IMR-90 (cell line): ENCODE measurements around the gene UST. TPM values are rescaled to one million over a fixed set of nuclear protein-coding genes. Genes with fewer than 3 reads are reported as not detected.

Experiments
- ATAC-seq: fragments of 200-7000 bp; cut with Tn5 transposase; 2 replicates; pipeline ENCODE4 v1.9.1; 2020; ENCODE audit warnings: low read depth, mild to moderate bottlenecking, moderate library complexity
- BruUV-seq: library from RNA; stranded (reverse); fragments of 400-500 nt; replicated peaks from 2 replicates; lab custom pipeline; 2021; lab: Mats Ljungman, UMichigan
- CTCF ChIA-PET: fragments of 300-600 bp; formaldehyde crosslinking; extraction: SDS; loops from one replicate; lab custom pipeline; 2021; ENCODE audit warnings: antibody characterized with exemption; lab: Yijun Ruan, JAX
- POLR2A ChIA-PET: fragments of 300-600 bp; sonication (Branson Sonifier 250); formaldehyde crosslinking; loops from one replicate; lab custom pipeline; 2022; ENCODE audit warnings: antibody characterized with exemption; ENCODE audit not compliant: unreplicated experiment; lab: Charles Lee
- DNase-seq: peaks from one replicate; pipeline ENCODE4 v3.0.0; 2013
- H2AFZ ChIP-seq: replicated peaks from 2 replicates; pipeline ENCODE3; 2013; ENCODE audit warnings: low read length, mild to moderate bottlenecking; ENCODE audit not compliant: poor library complexity
- H2AK5ac ChIP-seq: 2 replicates; pipeline ENCODE4 v1.6.1; 2013; ENCODE audit warnings: low read depth, low read length, inconsistent platforms
- H2AK9ac ChIP-seq: replicated peaks from 2 replicates; pipeline ENCODE3; 2013; ENCODE audit warnings: mild to moderate bottlenecking, low read depth, low read length, moderate library complexity; ENCODE audit not compliant: poor library complexity
- H2BK120ac ChIP-seq: 2 replicates; pipeline ENCODE4 v1.6.1; 2013; ENCODE audit warnings: low read depth, low read length, inconsistent platforms
- H2BK15ac ChIP-seq: 3 replicates; pipeline ENCODE4 v1.6.1; 2013; ENCODE audit warnings: low read depth, low read length, inconsistent platforms
- H2BK20ac ChIP-seq: 2 replicates; pipeline ENCODE4 v1.6.1; 2013; ENCODE audit warnings: low read depth, mild to moderate bottlenecking, inconsistent platforms, low read length, moderate library complexity
- H2BK5ac ChIP-seq: 2 replicates; pipeline ENCODE4 v1.6.1; 2013; ENCODE audit warnings: mild to moderate bottlenecking, low read depth, low read length, inconsistent platforms; ENCODE audit not compliant: poor library complexity, severe bottlenecking
- H3K14ac ChIP-seq: replicated peaks from 2 replicates; pipeline ENCODE4 v1.6.1; 2013; ENCODE audit warnings: low read depth, low read length, inconsistent platforms
- H3K18ac ChIP-seq: 2 replicates; pipeline ENCODE4 v1.6.1; 2013; ENCODE audit warnings: low read depth, low read length, control low read depth
- H3K23ac ChIP-seq: 2 replicates; pipeline ENCODE4 v1.6.1; 2013; ENCODE audit warnings: low read depth, low read length, inconsistent platforms
- H3K27ac ChIP-seq: 2 replicates; pipeline ENCODE4 v1.5.1; 2013; ENCODE audit warnings: mild to moderate bottlenecking, control low read depth, low read length; ENCODE audit not compliant: insufficient read depth
- H3K27me3 ChIP-seq: 2 replicates; pipeline ENCODE4 v1.6.1; 2013; ENCODE audit warnings: low read length; ENCODE audit not compliant: control insufficient read depth, insufficient read depth
- H3K36me3 ChIP-seq: 2 replicates; pipeline ENCODE4 v1.6.1; 2013; ENCODE audit warnings: low read length, mixed read lengths; ENCODE audit not compliant: control insufficient read depth, insufficient read depth
- H3K4ac ChIP-seq: 2 replicates; pipeline ENCODE4 v1.6.1; 2013; ENCODE audit warnings: low read depth, low read length, inconsistent platforms
- H3K4me1 ChIP-seq: 2 replicates; pipeline ENCODE4 v1.6.1; 2013; ENCODE audit warnings: low read length, mixed read lengths; ENCODE audit not compliant: control insufficient read depth, insufficient read depth
- H3K4me2 ChIP-seq: 2 replicates; pipeline ENCODE4 v1.6.1; 2013; ENCODE audit warnings: low read depth, mild to moderate bottlenecking, control low read depth, low read length, moderate library complexity
- H3K4me3 ChIP-seq: 2 replicates; pipeline ENCODE4 v1.5.1; 2013; ENCODE audit warnings: low read depth, mild to moderate bottlenecking, control low read depth, low read length, moderate library complexity; ENCODE audit not compliant: insufficient read depth
- H3K56ac ChIP-seq: 2 replicates; pipeline ENCODE4 v1.6.1; 2013; ENCODE audit warnings: low read length, inconsistent platforms; ENCODE audit not compliant: insufficient read depth; ENCODE audit errors: extremely low read depth
- H3K79me1 ChIP-seq, 2 experiments: 2 replicates each; pipeline ENCODE4 v1.6.1; 2013; ENCODE audit warnings: low read length in 2 of 2, inconsistent platforms in 1 of 2, low read depth in 1 of 2
- H3K9ac ChIP-seq: 2 replicates; pipeline ENCODE4 v1.6.1; 2013; ENCODE audit warnings: low read depth, low read length, control low read depth
- H3K9me1 ChIP-seq: 2 replicates; pipeline ENCODE4 v1.6.1; 2013; ENCODE audit warnings: low read length, inconsistent platforms; ENCODE audit not compliant: insufficient read depth
- H3K9me3 ChIP-seq: 2 replicates; pipeline ENCODE4 v1.6.1; 2013; ENCODE audit warnings: low read length; ENCODE audit not compliant: control insufficient read depth, insufficient read depth
- H4K20me1 ChIP-seq: 2 replicates; pipeline ENCODE4 v1.6.1; 2013; ENCODE audit warnings: low read length, inconsistent platforms; ENCODE audit not compliant: insufficient read depth
- H4K5ac ChIP-seq: 2 replicates; pipeline ENCODE4 v1.6.1; 2013; ENCODE audit warnings: mild to moderate bottlenecking, low read depth, low read length, control low read depth
- H4K8ac ChIP-seq, 2 experiments: 2 replicates each; pipeline ENCODE4 v1.6.1; 2013; ENCODE audit warnings: low read depth in 2 of 2, low read length in 2 of 2, control low read depth in 1 of 2, inconsistent platforms in 1 of 2
- H4K91ac ChIP-seq: 2 replicates; pipeline ENCODE4 v1.6.1; 2013; ENCODE audit warnings: low read depth, low read length, inconsistent platforms; ENCODE audit not compliant: insufficient read depth
- BHLHE40 ChIP-seq: fragments of 150-350 bp; IDR thresholded peaks from 2 replicates; pipeline ENCODE4 v1.6.1; 2016; ENCODE audit warnings: mild to moderate bottlenecking, low read depth, low read length
- CEBPB ChIP-seq: IDR thresholded peaks from 2 replicates; pipeline ENCODE4 v1.6.1; 2012; ENCODE audit warnings: low read depth, low read length, improper control_type of control experiment
- FOS ChIP-seq: fragments of 150-350 bp; IDR thresholded peaks from 2 replicates; pipeline ENCODE4 v1.6.1; 2016; ENCODE audit warnings: low read depth, low read length
- MAZ ChIP-seq: IDR thresholded peaks from 2 replicates; pipeline ENCODE4 v1.6.1; 2012; ENCODE audit warnings: low read depth, mild to moderate bottlenecking, low read length, improper control_type of control experiment, moderate library complexity, borderline replicate concordance
- NFE2L2 ChIP-seq: fragments of 150-350 bp; IDR thresholded peaks from 2 replicates; pipeline ENCODE4 v1.6.1; 2016; ENCODE audit warnings: low read depth, mild to moderate bottlenecking, low read length
- POLR2A ChIP-seq: IDR thresholded peaks from 2 replicates; pipeline ENCODE4 v1.6.1; 2012; ENCODE audit warnings: mild to moderate bottlenecking, low read depth, low read length
- RCOR1 ChIP-seq: IDR thresholded peaks from 2 replicates; pipeline ENCODE4 v1.6.1; 2012; ENCODE audit warnings: mild to moderate bottlenecking, low read length, improper control_type of control experiment; ENCODE audit not compliant: insufficient replicate concordance
- WGBS, 2 experiments: methylation state at CpG; one replicate each; pipeline versions ENCODE4 v1.1.5 to v1.1.7; 2013; ENCODE audit warnings: missing lambda C conversion rate in 2 of 2; ENCODE audit not compliant: insufficient read length in 1 of 2; ENCODE audit errors: extremely low coverage in 2 of 2; 5-methylcytosine and 5-hydroxymethylcytosine counted together
- dilution Hi-C: fragments of 300-500 bp; cut with HindIII; formaldehyde crosslinking; loops from one replicate; pipeline ENCODE4 v1.14.3; 2018; ENCODE audit warnings: low sequenced_read_pairs; ENCODE audit not compliant: unreplicated experiment
- in situ Hi-C: fragments of 300-500 bp; cut with MboI; formaldehyde crosslinking; loops from 3 replicates; pipeline ENCODE4 v1.14.3; 2019; ENCODE audit warnings: low sequenced_read_pairs, inconsistent platforms, mixed read lengths
- intact Hi-C: fragments of 100-400 bp; cut with micrococcal nuclease; formaldehyde crosslinking; loops from 2 replicates; pipeline ENCODE4 v1.10.0; 2022
- polyA plus RNA-seq, 3 experiments: library from polyadenylated mRNA; depleted of rRNA; stranded (reverse); fragments of >200 nt; gene quantifications; 2 replicates each; pipeline ENCODE4 v1.2.3, GENCODE V29; 2012; ENCODE audit warnings: low replicate concordance in 1 of 3
- total RNA-seq: library from RNA; depleted of rRNA; stranded (reverse); fragments of >200 nt; gene quantifications from 2 replicates; pipeline ENCODE4 v1.2.3, GENCODE V29; 2012

UST gene
- total and polyA plus RNA-seq, 2 of the 4 experiments (the other 2 are of a cell fraction), result 7.7 to 13.8 TPM

- H4K5ac ChIP-seq, result peak overlapping the region; percentile 19
- H2BK120ac ChIP-seq, result peak overlapping the region; percentile 96
- H3K18ac ChIP-seq, result peak overlapping the region; percentile 39
- DNase-seq (peak; percentile 95), ATAC-seq (peak; percentile 79)
- ChIA-PET CTCF (interaction anchor here (2.7 kb wide), 1 partner anchor 392 kb away, joined by 10 read pairs; no protein-coding TSS in a partner anchor), POLR2A (no interaction called here)
- peak overlapping the region; percentile 75 for H3K27ac ChIP-seq
- no peaks in the 10 kb centered on the region; the same call in 1 of the 2 replicates for H4K20me1 ChIP-seq
- H3K79me1 ChIP-seq, result no peaks in the 10 kb centered on the region
- H2AK9ac ChIP-seq, result peak overlapping the region; percentile 26
- H4K91ac ChIP-seq, result peak overlapping the region; percentile 97
- in situ Hi-C loops, result no loop called here
- H4K8ac ChIP-seq, result peak overlapping the region; percentile 14 to 88; a peak in 3 of 4 replicates
- BruUV-seq, result no TSS peak
- no peak overlapping the region for H3K4me3 ChIP-seq
- H3K14ac ChIP-seq, result peak overlapping the region; percentile 8
- peaks cover 16% of the 10 kb centered on the region for H3K9me1 ChIP-seq
- no peak overlapping the region for H3K9ac ChIP-seq
- peak overlapping the region; percentile 98 for H2BK20ac ChIP-seq
- H3K56ac ChIP-seq, result no peak overlapping the region
- H3K27me3 ChIP-seq, result no peaks in the 10 kb centered on the region
- intact Hi-C loops, result loop anchor here (2.0 to 5.0 kb wide), 4 partner anchors 15 to 392 kb away; no protein-coding TSS in a partner anchor
- whole genome bisulfite sequencing, 2 experiments, result 63% methylated on average over 8 of the region's 10 CpGs; no CpG with 5 or more reads in 1 of the 2 experiments
- dilution Hi-C loops, result no loop called here
- peak; percentile 46; the same call in 1 of the 2 replicates for TF ChIP-seq BHLHE40
- no peak for TF ChIP-seq NFE2L2
- peak; percentile 12 for TF ChIP-seq RCOR1
- TF ChIP-seq CEBPB, result peak; percentile 80
- peak; percentile 30; the same call in 1 of the 2 replicates for TF ChIP-seq POLR2A
- TF ChIP-seq FOS, result peak; percentile 66
- no peak for TF ChIP-seq MAZ
- no peaks in the 10 kb centered on the region for H3K9me3 ChIP-seq
- peaks cover 29% of the 10 kb centered on the region for H3K4me1 ChIP-seq
- H3K4me2 ChIP-seq, result peak overlapping the region; percentile 38
- peaks cover 2% of the 10 kb centered on the region; the same call in 1 of the 2 replicates for H3K36me3 ChIP-seq
- peak overlapping the region; percentile 63 for H3K4ac ChIP-seq
- H3K23ac ChIP-seq, result no peak overlapping the region
- peak overlapping the region; percentile 58 for H2AFZ ChIP-seq
- peak overlapping the region; percentile 56 for H2BK5ac ChIP-seq
- H2AK5ac ChIP-seq, result peak overlapping the region; percentile 91; the same call in 1 of the 2 replicates
- H2BK15ac ChIP-seq, result peak overlapping the region; percentile 92; the same call in 1 of the 3 replicates
These were observed 222.8 kb downstream of the UST start for GRCh38 chr6:148969603-148970061.
